SKM-1 (cell line): ENCODE measurements around the gene CDC27.
"Not testable (repeated sequence)": the region's sequence is repeated elsewhere in the genome, so short reads cannot be mapped to it uniquely, and the experiment has no call there.

Experiments used
- DNase-seq: peaks from one replicate; lab custom pipeline; 2025; ENCODE audit not compliant: unreplicated experiment; lab: John Stamatoyannopoulos, UW

CDC27 gene

DNA sequence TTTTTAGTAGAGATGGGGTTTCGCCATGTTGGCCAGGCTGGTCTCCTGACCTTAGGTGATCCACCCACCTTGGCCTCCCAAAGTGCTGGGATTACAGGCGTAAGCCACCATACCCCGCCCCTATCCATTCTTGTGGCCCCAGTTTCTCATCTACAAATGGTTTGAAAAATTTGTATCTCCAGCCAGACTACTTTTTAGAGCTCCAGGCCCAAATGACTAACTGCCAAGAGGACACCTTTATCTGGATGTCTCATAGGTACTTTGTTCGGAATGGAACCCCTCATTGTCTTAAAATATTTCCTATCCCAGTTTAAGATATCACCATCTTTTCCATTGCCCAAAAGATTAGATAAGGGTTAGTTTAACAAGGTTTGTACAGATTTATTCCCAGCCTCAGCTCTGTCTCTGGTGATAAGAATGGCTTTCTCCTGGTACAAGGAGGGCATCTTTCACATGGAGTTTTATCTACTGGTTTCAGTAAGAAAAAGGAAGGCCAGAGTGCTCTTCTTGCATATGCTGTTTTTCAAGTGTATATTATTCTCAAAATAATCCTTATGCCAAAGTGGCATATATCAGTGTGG is 4.9 kb upstream of the CDC27 start:
- no peak for DNase-seq

DNA sequence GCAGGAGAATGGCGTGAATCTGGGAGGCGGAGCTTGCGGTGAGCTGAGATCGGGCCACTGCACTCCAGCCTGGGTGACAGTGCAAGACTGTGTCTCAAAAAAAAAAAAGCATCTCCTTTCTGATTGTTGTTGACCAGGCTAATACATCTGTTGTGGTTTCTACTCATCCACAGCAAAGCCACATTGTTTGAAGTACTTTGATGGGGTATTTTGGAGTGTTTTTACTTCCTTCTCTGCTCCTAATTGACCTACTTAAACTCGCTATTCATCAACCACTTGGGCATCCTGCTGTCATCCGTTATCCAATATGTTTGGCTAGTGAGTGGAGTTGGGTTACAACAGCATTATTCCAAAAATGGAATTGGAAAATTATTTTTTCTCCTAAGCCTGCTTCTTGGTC is 3.5 kb upstream of the CDC27 start:
- no peak for DNase-seq

DNA sequence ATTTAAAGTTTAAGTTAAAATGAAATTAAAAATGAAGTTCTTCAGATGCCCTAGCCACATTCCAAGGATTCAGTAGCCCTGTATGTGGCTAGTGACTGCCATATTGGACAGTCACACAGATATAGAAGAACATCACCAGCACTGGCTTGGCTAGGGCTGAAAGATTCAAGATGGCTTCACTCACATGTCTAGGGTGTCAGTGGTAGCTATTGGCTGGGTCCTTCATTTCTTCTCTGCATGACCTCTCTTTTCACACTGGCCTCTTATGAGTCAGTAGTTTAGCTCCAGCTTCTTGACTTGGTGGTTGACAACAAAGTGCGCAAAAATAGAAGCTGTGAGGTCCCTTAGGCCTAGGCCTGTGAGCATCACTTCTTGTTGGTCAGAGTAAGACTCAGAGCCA is 1.7 kb upstream of the CDC27 start:
- no peak for DNase-seq

DNA sequence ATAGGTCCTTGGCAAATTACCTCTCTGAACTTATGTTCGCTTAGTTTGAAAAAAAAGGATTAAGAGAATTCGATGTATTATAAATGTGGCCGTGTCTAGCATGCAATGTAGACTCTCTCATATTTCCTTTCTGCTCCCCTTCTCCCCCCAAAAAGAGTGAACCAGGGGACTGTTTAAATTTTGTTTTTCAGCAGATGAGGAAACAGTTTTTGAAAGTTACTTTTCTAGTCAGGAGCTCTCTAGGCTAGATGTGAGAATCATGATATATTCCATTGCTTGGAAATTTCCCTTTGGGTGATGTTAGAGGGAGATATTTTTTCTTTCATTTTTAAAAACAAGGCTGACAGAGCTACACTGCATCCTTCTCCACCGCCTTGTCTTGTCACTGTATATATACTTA is 1.1 kb upstream of the CDC27 start:
- DNase-seq = no peak

DNA sequence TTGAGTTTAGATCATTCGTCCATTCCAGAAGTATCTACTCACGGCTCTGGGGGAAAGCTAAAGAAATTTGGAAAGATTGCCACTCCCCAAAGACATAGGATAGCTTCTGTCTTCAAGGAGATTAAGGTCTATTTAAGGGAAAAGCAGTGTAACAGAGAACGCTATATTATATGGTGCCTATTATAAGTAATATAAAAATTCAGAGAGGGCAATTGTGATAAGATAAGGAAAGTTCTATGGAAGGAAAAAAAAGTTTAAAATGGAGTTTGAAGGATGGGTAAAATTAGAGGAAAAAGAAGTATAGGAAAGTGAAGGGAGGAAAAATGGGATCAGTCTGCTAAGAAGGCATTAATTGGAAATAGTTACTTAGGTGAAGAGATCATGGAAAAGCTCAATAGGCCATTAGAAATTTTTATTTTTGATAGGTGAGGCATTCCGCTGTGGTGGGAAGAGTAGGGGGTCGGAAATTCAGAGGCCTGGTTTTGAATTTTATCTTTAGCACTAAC is 690 bp upstream of the CDC27 start:
- DNase-seq = no peak

DNA sequence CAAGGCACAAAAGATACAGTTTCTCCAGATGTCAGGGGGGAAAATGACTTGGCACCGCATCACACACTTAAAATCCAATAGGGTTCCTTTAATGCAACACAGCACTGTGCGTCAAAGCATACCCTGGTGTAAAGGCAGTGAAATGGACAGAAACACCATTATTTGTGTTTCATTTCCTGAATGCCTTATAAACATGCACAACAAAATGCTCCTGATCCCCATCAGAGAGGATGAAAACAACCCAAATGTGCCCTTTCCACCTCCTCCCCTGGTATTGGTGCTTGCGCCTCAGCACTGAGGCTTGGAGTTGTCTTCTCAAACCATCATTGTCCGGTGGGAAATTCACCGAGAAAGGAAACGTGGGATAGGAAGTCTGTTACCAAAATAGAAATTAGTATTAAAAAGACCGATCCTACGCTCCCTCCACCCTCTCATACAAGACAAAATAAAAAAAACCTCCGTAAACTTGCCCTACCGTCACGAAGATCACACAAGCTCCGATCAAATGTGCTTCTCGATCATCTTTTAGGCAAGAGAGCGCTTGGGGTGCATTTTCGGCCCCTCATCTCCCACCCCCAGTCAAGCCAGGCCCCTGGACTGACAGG is 722 bp downstream of the CDC27 start:
- DNase-seq = no peak

DNA sequence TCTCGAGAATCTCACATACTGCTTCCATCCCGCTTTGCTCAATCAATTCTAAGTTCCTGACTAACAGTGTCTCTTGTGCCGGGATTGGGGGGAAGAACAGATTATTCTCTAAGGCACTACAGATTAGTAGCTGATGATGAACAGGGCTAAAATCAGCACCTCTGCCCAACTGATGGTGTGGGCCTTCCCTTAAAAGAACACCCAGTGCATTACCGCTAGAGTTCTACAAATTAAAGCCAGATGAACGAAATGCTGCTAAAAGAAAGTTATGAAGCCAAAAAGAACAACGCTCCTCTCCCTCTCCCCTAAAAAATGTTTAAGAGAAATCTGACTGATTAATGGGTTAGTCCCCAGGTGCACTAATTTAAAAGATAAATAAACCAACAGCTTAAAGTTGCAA is 4.4 kb downstream of the CDC27 start:
- no peak for DNase-seq

DNA sequence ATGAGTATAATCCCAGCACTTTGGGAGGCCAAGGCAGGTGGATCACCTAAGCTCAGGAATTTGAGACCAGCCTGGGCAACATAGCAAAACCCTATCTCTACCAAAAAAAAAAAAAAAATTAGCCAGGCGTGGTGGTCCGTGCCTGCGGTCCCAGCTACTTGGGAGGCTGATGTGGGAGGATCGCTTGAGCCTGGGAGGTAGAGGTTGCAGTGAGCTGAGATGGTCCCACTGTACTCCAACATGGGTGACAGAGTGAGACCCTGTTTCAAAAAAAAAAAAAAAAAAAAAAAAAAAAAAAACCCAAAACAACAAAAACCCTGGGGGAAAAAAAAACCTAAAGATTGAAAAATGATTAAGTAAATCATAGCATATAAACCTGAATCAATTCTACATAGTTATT is 8.1 kb downstream of the CDC27 start:
- DNase-seq = not testable (repeated sequence)

DNA sequence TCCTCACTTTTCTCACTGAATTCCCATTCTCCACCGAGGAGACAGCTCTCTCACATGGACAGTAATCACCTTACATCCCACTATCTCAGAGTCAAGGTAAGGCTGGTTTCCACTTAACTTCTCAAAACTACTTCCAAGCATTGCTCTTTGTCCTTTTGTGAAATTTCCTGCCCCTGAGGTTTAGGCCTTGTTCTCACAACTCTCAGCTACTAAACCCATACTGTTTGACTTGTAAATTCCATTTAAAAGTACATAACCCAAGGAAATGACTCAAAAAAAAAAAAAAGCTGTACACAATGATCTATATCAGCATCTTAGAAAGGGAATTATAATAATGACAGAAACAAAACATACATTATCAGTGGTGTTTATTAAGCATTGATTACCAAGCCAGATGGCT is 8.8 kb downstream of the CDC27 start:
- no peak for DNase-seq

DNA sequence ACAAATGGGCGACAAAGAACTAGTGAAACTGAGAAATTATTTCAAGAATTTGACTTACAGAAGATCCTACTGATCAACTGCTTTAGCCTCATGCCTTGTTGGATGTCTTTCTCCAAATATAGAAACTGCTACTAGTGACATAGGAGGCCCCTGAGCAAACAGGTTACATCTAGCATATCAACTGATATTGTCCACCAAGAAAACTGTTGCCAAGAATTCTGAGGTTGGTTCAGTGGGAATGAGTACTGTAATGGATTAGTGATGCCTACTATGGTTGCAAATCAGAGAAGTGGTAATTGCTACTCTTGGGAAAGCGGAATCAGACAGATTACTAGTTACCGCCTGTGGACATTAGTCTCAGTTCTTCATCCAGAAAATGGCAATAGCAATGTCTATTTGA is 10.0 kb downstream of the CDC27 start:
- DNase-seq = no peak

DNA sequence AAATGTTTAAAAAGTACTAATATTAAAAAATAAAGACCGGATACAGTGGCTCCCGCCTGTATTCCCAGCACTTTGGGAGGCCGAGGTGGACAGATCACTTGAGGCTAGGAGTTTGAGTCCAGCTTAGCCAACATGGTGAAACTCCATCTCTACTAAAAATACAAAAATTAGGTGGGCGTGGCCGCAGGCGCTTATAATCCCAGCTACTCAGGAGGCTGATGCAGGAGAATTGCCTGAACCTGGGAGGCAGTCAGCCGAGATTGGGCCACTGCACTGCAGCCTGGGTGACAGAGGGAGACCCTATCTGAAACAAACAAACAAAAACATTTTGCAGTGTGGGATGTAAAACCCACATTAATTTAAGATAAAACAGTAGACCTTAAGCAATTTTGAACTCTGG is 11.8 kb downstream of the CDC27 start:
- no peak for DNase-seq

DNA sequence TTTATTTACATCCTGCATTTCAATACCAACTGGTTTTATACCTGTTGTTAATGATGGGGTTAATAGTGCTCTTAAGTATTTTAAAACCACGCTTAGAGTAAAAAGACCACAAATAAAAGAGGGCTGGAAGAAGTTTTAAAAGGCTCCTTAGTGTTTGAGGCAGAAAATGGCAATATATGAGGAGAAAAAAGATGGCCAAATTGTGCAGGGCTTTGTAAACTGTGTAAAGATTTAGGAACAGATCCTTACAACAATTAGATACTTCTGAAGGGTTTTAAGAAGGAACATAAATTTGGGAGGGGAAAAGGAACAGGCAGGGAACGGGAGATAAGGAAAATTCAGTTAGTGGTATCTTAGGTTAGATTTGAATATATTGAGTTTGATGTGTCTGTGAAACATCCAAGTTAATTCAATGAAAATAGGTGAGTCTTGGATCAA is 12.7 kb downstream of the CDC27 start:
- no peak for DNase-seq

DNA sequence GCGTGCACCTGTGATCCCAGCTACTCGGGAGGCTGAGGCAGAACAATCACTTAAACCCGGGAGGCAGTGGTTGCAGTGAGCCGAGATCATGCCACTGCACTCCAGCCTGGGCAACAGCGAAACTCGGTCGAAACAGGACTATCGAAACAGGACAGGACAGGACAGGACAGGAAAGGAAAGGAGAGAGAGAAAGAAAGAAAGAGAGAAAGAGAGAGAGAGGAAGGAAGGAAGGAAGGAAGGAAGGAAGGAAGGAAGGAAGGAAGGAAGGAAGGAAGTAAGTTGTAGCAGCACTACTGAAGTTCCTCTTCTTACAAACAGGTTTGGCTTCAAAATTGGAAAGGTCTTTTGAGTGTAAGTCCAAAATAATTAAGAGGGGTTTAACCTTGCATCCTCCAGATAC is 14.3 kb downstream of the CDC27 start:
- DNase-seq = not testable (repeated sequence)

DNA sequence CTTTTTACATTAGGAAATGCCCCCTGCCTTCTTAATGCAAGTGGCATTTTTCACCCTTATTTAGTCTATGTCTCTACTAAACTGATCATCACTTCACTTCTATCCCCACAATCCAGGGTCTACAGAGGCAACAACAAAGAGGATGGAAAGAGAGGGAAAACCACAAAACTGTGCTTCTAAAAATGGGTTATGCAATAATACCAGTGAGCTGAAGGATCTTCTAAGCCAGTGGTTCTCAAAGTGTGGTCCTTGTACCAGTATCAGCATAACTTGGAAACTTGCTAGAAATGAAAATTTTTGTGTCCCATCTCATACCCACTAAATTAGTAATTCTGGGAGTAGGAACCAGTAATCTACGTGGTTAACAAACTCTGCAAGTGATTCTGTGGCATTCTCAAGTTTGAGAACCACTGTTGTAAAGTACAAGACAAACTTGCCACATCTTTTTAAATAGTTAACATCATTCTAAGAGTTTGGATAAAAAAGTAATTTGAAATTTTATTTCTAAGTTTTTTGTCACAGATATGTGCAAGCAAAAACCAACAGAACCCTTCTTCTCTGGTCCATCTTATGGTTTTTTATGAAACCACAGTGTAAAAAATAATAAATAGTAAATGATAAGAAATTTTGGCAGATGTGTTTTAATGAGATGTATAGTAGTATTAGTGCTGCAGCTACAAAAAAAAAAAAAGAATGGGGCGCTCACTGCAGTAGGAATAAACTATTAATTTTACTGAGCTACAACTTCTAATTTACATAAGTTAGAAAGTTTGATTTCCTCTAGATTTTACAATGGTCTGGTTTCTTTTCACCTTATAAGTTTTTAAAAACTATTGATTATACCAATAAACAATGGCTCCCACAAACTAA is 16.2 kb downstream of the CDC27 start:
- no peak for DNase-seq

DNA sequence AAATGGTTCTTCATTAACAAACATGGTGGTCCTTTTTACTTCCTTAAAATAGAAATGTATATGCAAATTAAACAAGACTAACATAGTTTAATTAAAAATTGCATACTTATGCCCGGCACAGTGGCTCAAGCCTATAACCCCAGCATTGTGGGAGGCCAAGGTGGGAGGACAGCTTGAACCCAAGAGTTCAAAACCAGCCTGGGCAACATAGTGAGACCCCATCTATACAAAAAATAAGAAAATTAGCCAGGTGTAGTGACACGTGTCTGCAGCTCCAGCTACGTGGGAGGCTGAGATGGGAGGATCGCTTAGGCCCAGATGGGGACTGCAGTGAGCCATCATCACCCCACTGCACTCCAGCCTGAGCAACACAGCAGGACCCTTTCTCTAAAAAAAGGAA is 18.4 kb downstream of the CDC27 start:
- no peak for DNase-seq

DNA sequence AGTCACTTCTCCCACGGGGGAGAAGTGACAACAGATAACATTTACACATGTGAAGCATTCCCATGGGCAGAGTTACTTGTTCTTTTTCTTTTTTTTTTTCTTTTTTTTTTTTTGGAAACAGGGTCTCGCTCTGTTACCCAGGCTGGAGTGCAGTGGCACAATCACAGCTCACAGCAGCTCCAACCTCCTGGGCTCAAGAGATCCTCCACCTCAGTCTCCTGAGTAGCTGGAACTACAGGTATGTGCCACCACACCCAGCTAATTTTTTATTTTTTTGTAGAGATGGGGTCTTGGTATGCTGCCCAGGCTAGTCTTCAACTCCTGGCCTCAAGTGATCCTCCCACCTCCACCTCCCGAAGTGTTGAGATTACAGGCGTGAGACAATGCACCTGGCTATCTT is 20.2 kb downstream of the CDC27 start:
- not testable (repeated sequence) for DNase-seq

DNA sequence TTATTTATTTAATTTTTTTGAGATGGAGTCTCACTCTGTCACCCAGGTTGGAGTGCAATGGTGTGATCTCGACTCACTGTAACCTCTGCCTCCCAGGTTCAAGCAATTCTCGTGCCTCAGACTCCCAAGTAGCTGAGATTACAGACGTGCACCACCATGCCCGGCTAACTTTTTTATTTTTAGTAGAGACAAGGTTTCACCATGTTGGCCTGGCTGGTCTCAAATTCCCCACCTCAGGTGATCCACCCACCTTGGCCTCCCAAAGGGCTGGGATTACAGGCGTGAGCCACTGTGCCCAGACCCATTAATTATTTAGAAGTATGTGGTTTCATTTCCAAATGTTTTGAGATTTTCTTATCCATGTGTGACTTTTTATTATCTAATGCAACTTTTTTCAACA is 22.2 kb downstream of the CDC27 start:
- not testable (repeated sequence) for DNase-seq

DNA sequence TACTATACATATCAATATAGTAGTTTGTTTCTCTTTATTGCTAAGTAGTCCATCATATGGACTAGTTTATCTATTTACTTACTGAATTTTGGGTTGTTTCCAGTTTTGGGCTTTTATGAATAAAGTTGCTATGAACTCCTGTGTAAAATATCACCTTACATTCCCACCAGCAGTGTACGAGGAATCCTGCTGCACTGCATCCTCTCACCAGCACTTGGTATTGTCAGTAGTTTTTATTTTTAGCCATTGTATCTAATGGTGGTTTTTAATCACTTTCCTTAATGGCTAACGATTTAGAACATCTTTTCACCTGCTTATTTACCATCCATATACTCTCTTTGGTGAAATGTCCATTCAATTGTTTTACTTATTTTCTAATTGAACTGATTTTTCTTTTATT is 24.0 kb downstream of the CDC27 start:
- DNase-seq = no peak

DNA sequence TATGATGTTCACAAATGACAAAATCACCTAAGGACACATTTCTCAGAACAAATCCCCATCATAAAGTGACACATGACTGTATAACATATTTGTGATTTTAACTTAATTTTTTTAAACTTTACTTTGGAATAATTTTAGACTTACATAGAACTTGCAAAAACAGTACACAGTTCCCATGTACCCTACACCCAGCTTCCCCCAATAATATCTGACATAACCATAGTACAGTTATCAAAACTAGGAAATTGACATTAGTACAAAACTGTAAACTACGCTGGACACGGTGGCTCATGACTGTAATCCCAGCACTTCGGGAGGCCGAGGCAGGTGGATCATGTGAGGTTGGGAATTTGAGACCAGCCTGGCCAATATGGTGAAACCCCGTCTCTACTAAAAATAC is 24.8 kb downstream of the CDC27 start:
- no peak for DNase-seq

DNA sequence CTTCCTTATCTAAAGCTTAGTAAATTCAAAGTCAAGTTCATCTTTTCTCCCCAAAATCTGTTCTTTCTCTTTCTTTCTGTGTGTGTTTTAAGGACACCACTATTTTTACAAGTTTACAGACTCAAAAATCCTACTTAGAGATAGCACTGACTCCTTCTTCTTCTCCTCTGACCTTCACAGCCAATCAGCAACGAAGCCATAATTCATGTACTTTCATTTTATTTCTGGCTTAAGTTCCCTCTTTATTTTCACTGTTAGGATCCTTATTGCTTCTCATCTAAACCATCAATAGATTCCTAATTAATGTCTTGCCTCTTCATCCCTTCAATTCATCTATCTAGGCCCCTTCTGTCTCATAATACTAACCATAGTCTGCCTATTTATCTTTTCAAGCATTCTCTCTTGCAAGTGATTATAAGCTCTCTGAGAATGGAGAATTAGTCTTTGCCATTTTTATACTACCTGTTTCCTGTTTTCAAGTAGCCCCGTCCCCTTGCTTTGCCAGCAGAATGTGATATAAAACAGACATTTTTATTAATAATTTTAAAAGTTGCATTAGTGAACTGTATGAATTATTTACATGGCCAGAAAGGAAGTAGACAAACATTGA is 27.0 kb downstream of the CDC27 start:
- DNase-seq = no peak

DNA sequence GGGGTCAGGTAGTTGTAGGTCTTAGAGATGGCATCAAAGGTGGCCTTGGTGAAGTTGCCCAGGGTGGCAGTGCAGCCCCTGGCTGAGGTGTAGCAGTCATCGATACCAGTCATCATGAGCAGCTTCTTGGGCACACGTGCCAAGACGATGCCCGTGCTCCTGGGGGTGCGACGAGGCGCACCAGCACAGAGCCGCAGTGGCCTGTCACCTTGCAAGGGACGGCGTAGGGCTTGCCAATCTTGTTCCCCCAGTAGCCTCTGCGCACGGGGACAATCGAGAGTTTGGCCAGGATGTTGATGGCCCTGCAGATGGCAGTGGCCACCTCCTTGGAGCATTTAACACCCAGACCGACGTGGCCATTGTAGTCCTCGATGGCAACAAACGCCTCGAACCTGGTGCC is 29.8 kb downstream of the CDC27 start:
- no peak for DNase-seq

DNA sequence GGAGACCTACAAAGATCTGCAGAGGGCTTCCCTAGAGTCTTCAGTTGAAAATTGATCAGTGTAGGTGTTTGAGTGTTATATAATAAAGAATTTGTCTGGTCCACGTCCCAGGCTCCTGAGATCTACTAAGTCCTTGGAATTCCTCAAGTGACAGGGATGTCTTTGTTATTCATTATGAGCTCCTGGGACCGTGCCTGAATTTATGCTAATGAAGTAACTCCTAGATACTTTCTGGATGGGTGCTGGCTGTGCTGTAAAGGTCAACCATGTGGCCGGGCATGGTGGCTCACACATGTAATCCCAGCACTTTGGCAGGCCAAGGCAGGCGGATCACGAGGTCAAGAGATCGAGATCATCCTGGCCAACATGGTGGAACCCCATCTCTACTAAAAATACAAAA is 43.7 kb downstream of the CDC27 start:
- no peak for DNase-seq
